ENCODE results near the gene TOP3B.

- no peak for TF ChIP-seq MAX (IDR thresholded peaks at IDR 0.05)
- TF ChIP-seq EP300 (IDR thresholded peaks at IDR 0.05; ENCODE audit: borderline replicate concordance), result no peak
- no peak for TF ChIP-seq CEBPB (IDR thresholded peaks at IDR 0.05)
- no peak for TF ChIP-seq RAD21 (IDR thresholded peaks at IDR 0.05; ENCODE audit: low read depth)
- TF ChIP-seq TEAD4 (IDR thresholded peaks at IDR 0.05), result no peak
- TF ChIP-seq USF1 (IDR thresholded peaks at IDR 0.05), result no peak
- TF ChIP-seq CREB1 (IDR thresholded peaks at IDR 0.05; ENCODE audit: low read depth), result no peak
- TF ChIP-seq YY1 (IDR thresholded peaks at IDR 0.05; ENCODE audit: low read depth), result no peak
- no peak for TF ChIP-seq REST (IDR thresholded peaks at IDR 0.05; ENCODE audit: low read depth)
These were observed 8.4 kb downstream of the TOP3B start for GRCh38 chr22:21974058-21974649.

Measured in Ishikawa (cell line).